Smooth muscle cell (in vitro differentiated cells): ENCODE data around the gene PIWIL4. TPM values are rescaled to one million over a fixed set of nuclear protein-coding genes. Genes with fewer than 3 reads are reported as not detected.

Experiments used
- DNase-seq: peaks from one replicate; lab custom pipeline; 2025; ENCODE audit not compliant: unreplicated experiment; lab: John Stamatoyannopoulos, UW
- H2AFZ ChIP-seq: fragments of 200-600 bp; sonication (generic); 2 replicates; pipeline ENCODE4 v1.6.0; 2016; ENCODE audit warnings: antibody characterized with exemption, low read depth, mild to moderate bottlenecking
- H3F3A ChIP-seq: fragments of 200-600 bp; sonication (generic); 2 replicates; pipeline ENCODE4 v1.6.0; 2017; ENCODE audit warnings: antibody characterized with exemption, low read depth
- H3K27ac ChIP-seq: fragments of 200-600 bp; sonication (generic); 2 replicates; pipeline ENCODE4 v1.5.1; 2016; ENCODE audit warnings: low read depth, mild to moderate bottlenecking
- H3K27me3 ChIP-seq: fragments of 200-600 bp; sonication (generic); 2 replicates; pipeline ENCODE4 v1.6.1; 2016; ENCODE audit warnings: low read depth, mild to moderate bottlenecking
- H3K36me3 ChIP-seq: fragments of 200-600 bp; sonication (generic); 2 replicates; pipeline ENCODE4 v1.5.1; 2016; ENCODE audit warnings: low read depth
- H3K4me1 ChIP-seq: fragments of 200-600 bp; sonication (generic); 2 replicates; pipeline ENCODE4 v1.5.1; 2016; ENCODE audit warnings: low read depth
- H3K4me2 ChIP-seq: fragments of 200-600 bp; sonication (generic); 2 replicates; pipeline ENCODE4 v1.6.0; 2016; ENCODE audit warnings: mild to moderate bottlenecking
- H3K4me3 ChIP-seq: fragments of 200-600 bp; sonication (generic); 2 replicates; pipeline ENCODE4 v1.5.1; 2016; ENCODE audit warnings: mild to moderate bottlenecking
- H3K79me2 ChIP-seq: fragments of 200-600 bp; sonication (generic); 2 replicates; pipeline ENCODE4 v1.6.0; 2016; ENCODE audit warnings: low read depth, mild to moderate bottlenecking
- H3K9ac ChIP-seq: fragments of 200-600 bp; sonication (generic); 2 replicates; pipeline ENCODE4 v1.6.0; 2016; ENCODE audit warnings: low read depth
- H3K9me3 ChIP-seq: fragments of 200-600 bp; sonication (generic); replicated peaks from 2 replicates; pipeline ENCODE4 v1.5.1; 2016; ENCODE audit warnings: low read depth
- H4K20me1 ChIP-seq: fragments of 200-600 bp; sonication (generic); 2 replicates; pipeline ENCODE4 v1.6.0; 2016; ENCODE audit warnings: low read depth
- WGBS: methylation state at CpG from one replicate; pipeline ENCODE4 v1.1.7; 2016; ENCODE audit warnings: low lambda C conversion rate; 5-methylcytosine and 5-hydroxymethylcytosine counted together
- polyA plus RNA-seq: library from polyadenylated mRNA; unstranded; fragments of >200 nt; fragmentation: Nextera tagmentation; extraction: Ambion mirVana; gene quantifications from 2 replicates; pipeline ENCODE4 v1.2.1, GENCODE V29; 2016
- total RNA-seq: library from RNA; depleted of rRNA; stranded (reverse); fragments of >200 nt; gene quantifications from 2 replicates; pipeline ENCODE4 v1.2.3, GENCODE V29; 2014
- TF ChIP-seq, protein P1 (sequence below): fragments of 200-600 bp; sonication (generic); IDR thresholded peaks from 2 replicates; pipeline ENCODE4 v1.5.1; 2017; ENCODE audit warnings: borderline replicate concordance, mild to moderate bottlenecking, antibody characterized with exemption; ENCODE audit not compliant: insufficient read depth, poor library complexity, severe bottlenecking

The PIWIL4 gene
- total and polyA plus RNA-seq, 2 experiments from 2014 or later: 0.88 to 3.1 TPM

DNA sequence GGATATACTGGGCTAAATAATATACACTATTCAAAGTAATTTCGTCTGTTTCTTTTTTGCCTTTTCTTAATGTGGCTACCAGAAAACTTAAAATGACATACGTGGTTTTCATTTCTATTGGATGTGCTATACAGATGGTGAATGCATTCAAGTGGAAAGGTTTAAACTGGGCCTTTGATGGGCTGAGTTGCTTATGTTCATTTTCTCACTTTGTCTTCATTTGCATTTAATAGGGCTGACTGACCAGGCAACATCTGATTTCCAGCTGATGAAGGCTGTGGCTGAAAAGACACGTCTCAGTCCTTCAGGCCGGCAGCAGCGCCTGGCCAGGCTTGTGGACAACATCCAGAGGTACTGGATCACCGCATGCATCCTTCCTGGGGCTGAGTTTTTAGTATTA is 27.9 kb downstream of the PIWIL4 start:
- Histone ChIP-seq H3K27ac (no peak overlapping the region), H3K36me3 (no peaks in the 10 kb centered on the region), H2AFZ (no peak overlapping the region), H3K4me1 (no peaks in the 10 kb centered on the region), H3K4me3 (no peak overlapping the region), H4K20me1 (no peaks in the 10 kb centered on the region), H3K9ac (no peak overlapping the region), H3F3A (no peaks in the 10 kb centered on the region), H3K9me3 (no peaks in the 10 kb centered on the region), H3K4me2 (no peak overlapping the region), H3K27me3 (no peaks in the 10 kb centered on the region), H3K79me2 (no peaks in the 10 kb centered on the region)
- WGBS: 97% methylated on average over 6 of the region's 6 CpGs
- no peak for DNase-seq
- TF ChIP-seq, protein P1, sequence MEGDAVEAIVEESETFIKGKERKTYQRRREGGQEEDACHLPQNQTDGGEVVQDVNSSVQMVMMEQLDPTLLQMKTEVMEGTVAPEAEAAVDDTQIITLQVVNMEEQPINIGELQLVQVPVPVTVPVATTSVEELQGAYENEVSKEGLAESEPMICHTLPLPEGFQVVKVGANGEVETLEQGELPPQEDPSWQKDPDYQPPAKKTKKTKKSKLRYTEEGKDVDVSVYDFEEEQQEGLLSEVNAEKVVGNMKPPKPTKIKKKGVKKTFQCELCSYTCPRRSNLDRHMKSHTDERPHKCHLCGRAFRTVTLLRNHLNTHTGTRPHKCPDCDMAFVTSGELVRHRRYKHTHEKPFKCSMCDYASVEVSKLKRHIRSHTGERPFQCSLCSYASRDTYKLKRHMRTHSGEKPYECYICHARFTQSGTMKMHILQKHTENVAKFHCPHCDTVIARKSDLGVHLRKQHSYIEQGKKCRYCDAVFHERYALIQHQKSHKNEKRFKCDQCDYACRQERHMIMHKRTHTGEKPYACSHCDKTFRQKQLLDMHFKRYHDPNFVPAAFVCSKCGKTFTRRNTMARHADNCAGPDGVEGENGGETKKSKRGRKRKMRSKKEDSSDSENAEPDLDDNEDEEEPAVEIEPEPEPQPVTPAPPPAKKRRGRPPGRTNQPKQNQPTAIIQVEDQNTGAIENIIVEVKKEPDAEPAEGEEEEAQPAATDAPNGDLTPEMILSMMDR: no peak

DNA sequence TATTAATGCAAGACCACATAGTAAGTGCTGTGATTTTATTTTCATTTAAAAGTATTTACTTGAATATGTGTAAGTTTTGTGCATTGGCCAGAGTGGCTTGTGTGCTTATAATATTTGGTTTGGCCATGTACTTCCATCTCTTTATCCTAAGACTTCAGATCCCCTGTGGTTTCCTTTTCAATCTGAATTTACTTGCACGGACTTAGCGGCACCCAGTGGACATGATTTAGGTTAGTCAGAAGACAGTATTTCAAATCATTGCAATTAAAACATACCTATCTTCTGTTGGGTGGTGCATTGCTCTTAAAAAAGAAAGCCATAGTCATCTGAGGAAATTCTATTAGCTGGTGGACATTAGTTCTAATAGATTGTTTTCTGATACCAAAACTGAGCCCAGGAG is 30.7 kb downstream of the PIWIL4 start:
- peaks cover 4% of the 10 kb centered on the region for H3F3A ChIP-seq
- H4K20me1 ChIP-seq: no peaks in the 10 kb centered on the region
- H3K4me3 ChIP-seq: no peak overlapping the region
- no peaks in the 10 kb centered on the region for H3K36me3 ChIP-seq
- 71% methylated on average over 2 of the region's 2 CpGs for WGBS
- TF ChIP-seq, protein P1: no peak
- H3K9ac ChIP-seq: no peak overlapping the region
- H2AFZ ChIP-seq: no peak overlapping the region
- H3K9me3 ChIP-seq: no peaks in the 10 kb centered on the region
- H3K27ac ChIP-seq: no peak overlapping the region
- H3K4me1 ChIP-seq: peaks cover 7% of the 10 kb centered on the region
- H3K79me2 ChIP-seq: no peaks in the 10 kb centered on the region
- no peaks in the 10 kb centered on the region for H3K27me3 ChIP-seq
- DNase-seq: no peak
- H3K4me2 ChIP-seq: no peak overlapping the region

DNA sequence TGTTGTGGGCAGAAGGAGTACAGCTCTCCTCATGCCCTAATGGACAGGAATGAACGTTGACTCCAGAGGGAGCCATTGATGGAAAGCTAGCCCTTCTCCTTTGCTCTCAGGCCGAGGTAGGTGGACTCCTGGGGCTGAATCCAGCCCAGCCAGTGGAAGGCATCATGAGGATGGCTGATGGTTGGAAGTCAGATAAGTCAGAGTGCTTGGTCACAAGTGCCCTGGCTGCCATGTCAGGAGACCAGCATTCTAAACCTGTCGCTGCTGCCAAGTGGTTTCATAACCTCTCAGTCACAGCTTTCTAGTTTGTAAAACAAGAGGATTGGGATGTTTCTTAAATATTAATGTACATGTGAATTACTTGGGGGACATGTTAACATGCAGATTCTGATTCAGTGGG is 32.3 kb downstream of the PIWIL4 start:
- WGBS: 95% methylated on average over 3 of the region's 3 CpGs
- no peak overlapping the region for H3K9ac ChIP-seq

More for the DNA sequence above, 32.3 kb downstream of the PIWIL4 start:
- no peaks in the 10 kb centered on the region for H3K27me3 ChIP-seq
- H3F3A ChIP-seq: peaks cover 10% of the 10 kb centered on the region
- no peak for DNase-seq
- H3K4me3 ChIP-seq: no peak overlapping the region
- H3K9me3 ChIP-seq: no peaks in the 10 kb centered on the region
- TF ChIP-seq, protein P1: no peak
- H2AFZ ChIP-seq: no peak overlapping the region
- H3K27ac ChIP-seq: no peak overlapping the region
- no peak overlapping the region for H3K4me2 ChIP-seq
- H3K4me1 ChIP-seq: peaks cover 8% of the 10 kb centered on the region
- H4K20me1 ChIP-seq: no peaks in the 10 kb centered on the region
- H3K79me2 ChIP-seq: no peaks in the 10 kb centered on the region
- H3K36me3 ChIP-seq: no peaks in the 10 kb centered on the region
